ENCODE data around the gene UNC79.

UNC79 gene

DNA sequence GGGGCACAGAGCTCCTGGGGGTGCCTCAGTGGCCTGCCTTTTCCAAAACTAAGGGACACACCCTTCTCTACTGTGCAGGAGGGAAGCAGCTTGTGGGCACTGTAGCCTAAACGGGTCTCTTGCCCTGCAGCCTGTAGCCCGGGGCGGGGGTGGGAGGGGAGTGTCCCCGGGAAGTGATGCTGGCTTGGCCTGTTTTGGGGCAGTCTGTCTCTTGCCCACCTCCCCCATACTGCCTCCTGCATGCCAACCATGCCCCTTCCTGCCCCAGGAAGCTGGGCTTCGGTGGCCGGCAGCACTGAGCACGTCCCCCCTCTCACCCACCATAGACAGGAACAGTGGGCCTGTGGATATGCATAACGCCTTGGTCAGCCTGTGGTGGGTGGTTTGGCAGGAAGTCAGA lies 314.1 kb downstream of the UNC79 start:
- Histone ChIP-seq H3K27ac (no peak overlapping the region; a peak in 1 of 22 replicates), H3K4me3 (no peak overlapping the region), H3K36me3 (no peaks in the 10 kb centered on the region), H3K9me3 (replicated peaks in 1 of 11) (no peaks in the 10 kb centered on the region), H3K4me1 (peaks cover 0 to 18% (median 7%) of the 10 kb centered on the region in 10 experiments; a peak in 11 of 20 replicates), H4K20me1 (no peaks in the 10 kb centered on the region), H3K27me3 (no peaks in the 10 kb centered on the region), H3K9ac (no peak overlapping the region), H3K4me2 (no peak overlapping the region)
- no peak for TF ChIP-seq Cebpa-rat (IDR thresholded peaks at IDR 0.05)

GRCh38 chr14:93745603-93746273 lies 315.0 kb downstream of the UNC79 start:
- Histone ChIP-seq H3K4me2 (no peak overlapping the region), H3K27ac (no peak overlapping the region; a peak in 1 of 22 replicates), H3K9ac (no peak overlapping the region), H3K4me3 (no peak overlapping the region), H3K27me3 (no peaks in the 10 kb centered on the region), H3K4me1 (peaks cover 0 to 18% (median 7%) of the 10 kb centered on the region in 10 experiments; a peak in 11 of 20 replicates), H3K36me3 (no peaks in the 10 kb centered on the region), H4K20me1 (no peaks in the 10 kb centered on the region), H3K9me3 (replicated peaks in 1 of 11) (no peaks in the 10 kb centered on the region)
- no peak for TF ChIP-seq Cebpa-rat (IDR thresholded peaks at IDR 0.05)

DNA sequence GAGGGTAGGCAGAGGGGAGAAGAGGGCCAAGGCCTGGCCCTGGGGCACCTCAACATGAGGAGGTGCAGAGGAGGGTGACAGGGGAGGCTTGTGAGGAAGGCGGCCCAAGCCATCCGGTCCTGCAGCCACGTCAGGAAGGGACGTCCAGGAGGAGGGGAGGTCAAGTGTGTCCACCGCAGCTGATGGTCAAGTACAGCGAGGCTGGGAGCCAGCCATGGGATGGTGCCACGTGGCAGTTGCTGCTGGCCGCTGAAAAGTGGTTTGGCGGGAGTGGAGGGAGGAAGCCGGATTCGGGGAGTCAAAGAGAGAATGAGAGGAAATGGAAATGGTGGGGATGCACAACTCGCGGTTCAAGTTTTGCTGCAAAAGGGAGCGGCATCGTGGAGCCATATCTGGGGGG lies 316.4 kb downstream of the UNC79 start:
- Histone ChIP-seq H3K4me1 (peaks cover 0 to 13% (median 5%) of the 10 kb centered on the region in 10 experiments; a peak in 13 of 20 replicates), H3K4me2 (no peak overlapping the region), H3K27ac (no peak overlapping the region), H3K27me3 (no peaks in the 10 kb centered on the region), H3K4me3 (no peak overlapping the region), H3K36me3 (no peaks in the 10 kb centered on the region), H3K9me3 (replicated peaks in 1 of 11) (no peaks in the 10 kb centered on the region), H4K20me1 (no peaks in the 10 kb centered on the region), H3K9ac (no peak overlapping the region)
- no peak for TF ChIP-seq Cebpa-rat (IDR thresholded peaks at IDR 0.05)

- no peaks in the 10 kb centered on the region for H3K9me3 ChIP-seq (replicated peaks in 1 of 11)
- no peak for TF ChIP-seq Cebpa-rat (IDR thresholded peaks at IDR 0.05)
- no peaks in the 10 kb centered on the region for H3K27me3 ChIP-seq
- no peak overlapping the region for H3K4me2 ChIP-seq
- no peak overlapping the region for H3K27ac ChIP-seq
- H3K36me3 ChIP-seq = no peaks in the 10 kb centered on the region
- H3K4me1 ChIP-seq = peaks cover 0 to 18% (median 8%) of the 10 kb centered on the region in 10 experiments; a peak in 12 of 20 replicates
- H3K4me3 ChIP-seq = no peak overlapping the region
- no peaks in the 10 kb centered on the region for H4K20me1 ChIP-seq
- H3K9ac ChIP-seq = no peak overlapping the region
Observed at GRCh38 chr14:93747560-93747959, 316.8 kb downstream of the UNC79 start.

- Histone ChIP-seq H3K27ac (no peak overlapping the region), H4K20me1 (no peaks in the 10 kb centered on the region), H3K36me3 (no peaks in the 10 kb centered on the region), H3K27me3 (no peaks in the 10 kb centered on the region), H3K4me1 (peaks cover 0 to 22% (median 13%) of the 10 kb centered on the region in 10 experiments; a peak in 12 of 20 replicates), H3K9me3 (replicated peaks in 1 of 11) (no peaks in the 10 kb centered on the region), H3K4me3 (no peak overlapping the region), H3K4me2 (no peak overlapping the region), H3K9ac (no peak overlapping the region)
- no peak for TF ChIP-seq Cebpa-rat (IDR thresholded peaks at IDR 0.05)
Observed at GRCh38 chr14:93748208-93749075, 317.7 kb downstream of the UNC79 start.

- no peaks in the 10 kb centered on the region for H3K36me3 ChIP-seq
- H3K9ac ChIP-seq = no peak overlapping the region
- no peak for TF ChIP-seq Cebpa-rat (IDR thresholded peaks at IDR 0.05)
- no peak overlapping the region for H3K4me3 ChIP-seq
- H3K27ac ChIP-seq = no peak overlapping the region
- no peak overlapping the region for H3K4me2 ChIP-seq
- peaks cover 0 to 22% (median 13%) of the 10 kb centered on the region in 10 experiments; a peak in 12 of 20 replicates for H3K4me1 ChIP-seq
- no peaks in the 10 kb centered on the region for H3K27me3 ChIP-seq
- H3K9me3 ChIP-seq (replicated peaks in 1 of 11) = no peaks in the 10 kb centered on the region
- no peaks in the 10 kb centered on the region for H4K20me1 ChIP-seq
Observed at GRCh38 chr14:93749076-93749420, 318.3 kb downstream of the UNC79 start.

- Histone ChIP-seq H3K4me2 (peak overlapping the region in 7 of 11 experiments; percentile 13 to 54 (median 35); a peak in 12 of 22 replicates), H3K4me1 (peaks cover 0 to 18% (median 13%) of the 10 kb centered on the region in 10 experiments; a peak in 14 of 20 replicates)
- TF ChIP-seq Cebpa-rat (IDR thresholded peaks at IDR 0.05) = no peak
Observed at GRCh38 chr14:93751946-93752655, 321.4 kb downstream of the UNC79 start.

GRCh38 chr14:93752980-93753561 lies 322.3 kb downstream of the UNC79 start:
- Histone ChIP-seq H3K27ac (no peak overlapping the region), H3K4me2 (peak overlapping the region in 5 of 11 experiments; percentile 24 to 54 (median 37); a peak in 8 of 22 replicates), H3K27me3 (no peaks in the 10 kb centered on the region), H3K9ac (no peak overlapping the region), H3K36me3 (no peaks in the 10 kb centered on the region), H3K9me3 (replicated peaks in 1 of 11) (peaks cover 0 to 9% (median 0%) of the 10 kb centered on the region in 11 experiments; a peak in 2 of 22 replicates), H3K4me1 (peaks cover 0 to 26% (median 20%) of the 10 kb centered on the region in 10 experiments; a peak in 14 of 20 replicates), H4K20me1 (no peaks in the 10 kb centered on the region), H3K4me3 (no peak overlapping the region)
- no peak for TF ChIP-seq Cebpa-rat (IDR thresholded peaks at IDR 0.05)

More at GRCh38 chr14:93751946-93752655, 321.4 kb downstream of the UNC79 start:
- Histone ChIP-seq H3K9me3 (replicated peaks in 1 of 11) (peaks cover 0 to 9% (median 0%) of the 10 kb centered on the region in 11 experiments; a peak in 2 of 22 replicates), H3K4me3 (no peak overlapping the region), H3K27me3 (no peaks in the 10 kb centered on the region), H3K36me3 (no peaks in the 10 kb centered on the region), H4K20me1 (no peaks in the 10 kb centered on the region), H3K27ac (no peak overlapping the region), H3K9ac (no peak overlapping the region)

Measured in BLaER1 treated with 17β-estradiol and CSF1 and Interleukin-3, amounts not matched to agents 10 nM and 100 nM (cell line).